ENCODE data around the gene KRTAP9-9. TPM values are rescaled to one million over a fixed set of nuclear protein-coding genes. Genes with fewer than 3 reads are reported as not detected.

The KRTAP9-9 gene
- total RNA-seq, 1 donor from 2014 or later, result not detected

Other genes with a start within 250 kb of the KRTAP9-9 start
- not detected in 2 replicates for gene KRTAP3-1, start 246.3 kb upstream of the KRTAP9-9 start, total RNA-seq
- gene KRTAP1-5, start 228.2 kb upstream of the KRTAP9-9 start, total RNA-seq, result not detected in 2 replicates
- gene KRTAP1-4, start 225.2 kb upstream of the KRTAP9-9 start, total RNA-seq, result not detected in 2 replicates
- gene KRTAP1-3, start 220.5 kb upstream of the KRTAP9-9 start, total RNA-seq, result not detected in 2 replicates
- gene KRTAP1-1, start 213.9 kb upstream of the KRTAP9-9 start, total RNA-seq, result not detected in 2 replicates
- not detected in 2 replicates for gene KRTAP2-1, start 208.1 kb upstream of the KRTAP9-9 start, total RNA-seq
- not detected in 2 replicates for gene KRTAP2-2, start 200.2 kb upstream of the KRTAP9-9 start, total RNA-seq
- gene KRTAP2-3, start 195.3 kb upstream of the KRTAP9-9 start, total RNA-seq, result not detected in 2 replicates
- gene KRTAP2-4, start 189.5 kb upstream of the KRTAP9-9 start, total RNA-seq, result not detected in 2 replicates
- not detected in 2 replicates for gene KRTAP4-7, start 171.2 kb upstream of the KRTAP9-9 start, total RNA-seq
- not detected in 2 replicates for gene KRTAP4-8, start 157.2 kb upstream of the KRTAP9-9 start, total RNA-seq
- not detected in 2 replicates for gene KRTAP4-16, start 153.2 kb upstream of the KRTAP9-9 start, total RNA-seq
- not detected in 2 replicates for gene KRTAP4-9, start 150.0 kb upstream of the KRTAP9-9 start, total RNA-seq
- gene KRTAP4-11, start 137.0 kb upstream of the KRTAP9-9 start, total RNA-seq, result not detected in 2 replicates
- not detected in 2 replicates for gene KRTAP4-12, start 131.2 kb upstream of the KRTAP9-9 start, total RNA-seq
- not detected in 2 replicates for gene KRTAP4-6, start 114.8 kb upstream of the KRTAP9-9 start, total RNA-seq
- not detected in 2 replicates for gene KRTAP4-5, start 105.6 kb upstream of the KRTAP9-9 start, total RNA-seq
- gene KRTAP4-4, start 94.6 kb upstream of the KRTAP9-9 start, total RNA-seq, result not detected in 2 replicates
- gene KRTAP4-3, start 87.2 kb upstream of the KRTAP9-9 start, total RNA-seq, result not detected in 2 replicates
- gene KRTAP4-2, start 77.2 kb upstream of the KRTAP9-9 start, total RNA-seq, result not detected in 2 replicates
- not detected in 2 replicates for gene KRTAP4-1, start 70.5 kb upstream of the KRTAP9-9 start, total RNA-seq
- gene KRTAP9-1, start 65.5 kb upstream of the KRTAP9-9 start, total RNA-seq, result not detected in 2 replicates
- not detected in 2 replicates for gene KRTAP9-2, start 28.7 kb upstream of the KRTAP9-9 start, total RNA-seq
- not detected in 2 replicates for gene KRTAP9-3, start 22.9 kb upstream of the KRTAP9-9 start, total RNA-seq
- not detected in 2 replicates for gene KRTAP9-8, start 17.4 kb upstream of the KRTAP9-9 start, total RNA-seq
- gene KRTAP9-4, start 5.7 kb upstream of the KRTAP9-9 start, total RNA-seq, result not detected in 2 replicates
- not detected in 2 replicates for gene KRTAP9-6, start 10.0 kb downstream of the KRTAP9-9 start, total RNA-seq
- not detected in 2 replicates for gene KRTAP9-7, start 20.3 kb downstream of the KRTAP9-9 start, total RNA-seq
- not detected in 2 replicates for gene KRTAP29-1, start 47.5 kb downstream of the KRTAP9-9 start, total RNA-seq
- gene KRTAP16-1, start 53.9 kb downstream of the KRTAP9-9 start, total RNA-seq, result not detected in 2 replicates
- not detected in 2 replicates for gene KRTAP17-1, start 60.3 kb downstream of the KRTAP9-9 start, total RNA-seq
- gene KRT33A, start 95.4 kb downstream of the KRTAP9-9 start, total RNA-seq, result not detected in 2 replicates
- not detected in 2 replicates for gene KRT33B, start 114.4 kb downstream of the KRTAP9-9 start, total RNA-seq
- gene KRT34, start 126.9 kb downstream of the KRTAP9-9 start, total RNA-seq, result not detected in 2 replicates
- not detected in 2 replicates for gene KRT31, start 142.2 kb downstream of the KRTAP9-9 start, total RNA-seq
- gene KRT37, start 169.2 kb downstream of the KRTAP9-9 start, total RNA-seq, result not detected in 2 replicates
- not detected in 2 replicates for gene KRT38, start 185.6 kb downstream of the KRTAP9-9 start, total RNA-seq
- gene KRT32, start 212.0 kb downstream of the KRTAP9-9 start, total RNA-seq, result not detected in 2 replicates
- gene KRT35, start 225.8 kb downstream of the KRTAP9-9 start, total RNA-seq, result not detected in 2 replicates
- gene KRT36, start 234.5 kb downstream of the KRTAP9-9 start, total RNA-seq, result not detected in 2 replicates

All from pulmonary artery endothelial cell (primary cell).